T-cell (primary cell): ENCODE measurements around the gene ZNF292. TPM values are rescaled to one million over a fixed set of nuclear protein-coding genes. Genes with fewer than 3 reads are reported as not detected.

Experiments used
- ATAC-seq, 4 experiments: fragments of 200-7000 bp in 3 of 4; fragments of 150-1000 bp in 1 of 4; cut with Tn5 transposase; replicated peaks in 1 of 4; 1 replicate in 3 of 4; 2 replicates in 1 of 4; pipeline ENCODE4 v1.10.0; 2021; ENCODE audit warnings: moderate library complexity in 3 of 4, mild to moderate bottlenecking in 2 of 4, moderate number of reproducible peaks in 1 of 4
- CTCF ChIA-PET, 2 donors: fragments of 300-600 bp; sonication (Branson Sonifier 250); formaldehyde crosslinking; loops; one replicate each; lab custom pipeline; 2022; ENCODE audit warnings: antibody characterized with exemption in 2 of 2; lab: Charles Lee
- POLR2A ChIA-PET, 2 donors: fragments of 300-600 bp; sonication (Branson Sonifier 250); formaldehyde crosslinking; loops; one replicate each; lab custom pipeline; 2022; ENCODE audit warnings: antibody characterized with exemption in 2 of 2; lab: Charles Lee
- DNase-seq, 35 experiments: peaks; one replicate each; pipeline versions ENCODE4 v3.0.0 to v3.0.0-alpha.2; 2013 to 2023
- H3K27ac ChIP-seq: one replicate; pipeline ENCODE4 v1.5.1; 2013; ENCODE audit warnings: low read length
- H3K27me3 ChIP-seq, 2 experiments: replicated peaks in 1 of 2; 1 replicate in 1 of 2; 2 replicates in 1 of 2; pipeline versions ENCODE4 v1.6.1 to v1.7.0; 2013; ENCODE audit warnings: low read length in 1 of 2, mixed read lengths in 1 of 2; ENCODE audit not compliant: control insufficient read depth in 2 of 2, insufficient read depth in 2 of 2; ENCODE audit errors: extremely low read depth in 1 of 2
- H3K36me3 ChIP-seq, 2 donors: 1 replicate in 1 of 2; 2 replicates in 1 of 2; pipeline versions ENCODE4 v1.6.1 to v1.7.0; 2013; ENCODE audit warnings: low read length in 1 of 2; ENCODE audit not compliant: control insufficient read depth in 2 of 2, insufficient read depth in 1 of 2; ENCODE audit errors: extremely low read depth in 1 of 2
- H3K4me1 ChIP-seq, 2 experiments: 1 replicate in 1 of 2; 2 replicates in 1 of 2; pipeline versions ENCODE4 v1.6.1 to v1.7.0; 2013; ENCODE audit warnings: low read length in 2 of 2, mixed read lengths in 1 of 2; ENCODE audit not compliant: insufficient read depth in 2 of 2, control insufficient read depth in 1 of 2; ENCODE audit errors: extremely low read depth in 1 of 2
- H3K4me3 ChIP-seq, 2 donors: 1 replicate in 1 of 2; 2 replicates in 1 of 2; pipeline versions ENCODE4 v1.5.1 to v1.7.0; 2013; ENCODE audit warnings: mild to moderate bottlenecking in 2 of 2, low read length in 1 of 2, moderate library complexity in 1 of 2; ENCODE audit not compliant: control insufficient read depth in 1 of 2; ENCODE audit errors: extremely low read depth in 1 of 2
- H3K9me3 ChIP-seq: 2 replicates; pipeline ENCODE4 v1.7.0; 2013
- H3K27ac Mint-ChIP-seq, 2 donors: one replicate each; pipeline ENCODE4 v1.8.0; 2020 to 2021; ENCODE audit warnings: mild to moderate bottlenecking in 2 of 2, mixed read lengths in 2 of 2
- H3K27me3 Mint-ChIP-seq, 2 donors: one replicate each; pipeline ENCODE4 v1.8.0; 2021 to 2022; ENCODE audit warnings: mixed read lengths in 2 of 2
- H3K36me3 Mint-ChIP-seq: one replicate; pipeline ENCODE4 v1.8.0; 2021; ENCODE audit warnings: mixed read lengths
- H3K4me1 Mint-ChIP-seq, 3 donors: one replicate each; pipeline ENCODE4 v1.8.0; 2020 to 2022; ENCODE audit warnings: mixed read lengths in 3 of 3, mild to moderate bottlenecking in 1 of 3
- H3K4me3 Mint-ChIP-seq, 3 donors: one replicate each; pipeline ENCODE4 v1.8.0; 2020 to 2022; ENCODE audit warnings: mild to moderate bottlenecking in 3 of 3, mixed read lengths in 3 of 3, moderate library complexity in 3 of 3
- H3K9me3 Mint-ChIP-seq, 3 donors: one replicate each; pipeline ENCODE4 v1.8.0; 2020 to 2022; ENCODE audit warnings: mixed read lengths in 3 of 3
- WGBS: methylation state at CpG from one replicate; pipeline ENCODE4 v1.1.5; 2013; ENCODE audit warnings: missing lambda C conversion rate; ENCODE audit not compliant: insufficient coverage; 5-methylcytosine and 5-hydroxymethylcytosine counted together
- total RNA-seq, 35 experiments: library from RNA in 6 of 35; stranded (reverse) in 6 of 35; fragments of 120-200 nt in 1 of 35; gene quantifications; one replicate each; pipeline versions ENCODE4 v1.2.1 to v1.2.4 and lab custom pipeline; 2013 to 2026

The ZNF292 gene
- total RNA-seq, 5 donors from 2014 or later (not counting 1 experiment from before 2014, with no cell fraction given) = 57.7 to 81.5 (median 66.1) TPM

DNA sequence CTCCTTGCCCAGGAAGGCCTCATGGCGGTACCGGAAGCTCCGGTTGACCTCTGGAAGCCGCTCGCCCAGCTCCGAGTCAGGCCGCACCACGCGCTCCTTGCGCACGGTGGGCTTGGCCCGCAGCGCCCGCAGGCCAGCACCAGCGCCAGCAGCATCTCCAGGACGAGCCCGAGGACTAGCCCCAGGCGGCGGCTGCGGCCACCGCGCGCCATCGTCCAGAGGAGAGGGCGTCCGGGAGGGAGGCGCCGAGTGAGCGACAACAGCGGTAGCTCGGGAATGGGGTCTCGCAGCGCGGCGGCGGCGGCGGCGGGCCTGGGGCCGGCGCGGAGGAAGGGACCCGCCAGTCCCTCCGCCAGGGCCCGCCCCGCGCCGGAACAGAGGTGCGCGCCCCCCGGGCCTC lies 32.9 kb upstream of the ZNF292 start:
- WGBS = 81% methylated on average over 28 of the region's 51 CpGs
- Mint-ChIP-seq H3K4me1 (no peaks in the 10 kb centered on the region), H3K4me3 (no peak overlapping the region), H3K9me3 (no peaks in the 10 kb centered on the region), H3K27ac (no peak overlapping the region), H3K27me3 (peaks cover 35 to 39% of the 10 kb centered on the region in 2 donors), H3K36me3 (no peaks in the 10 kb centered on the region)
- Histone ChIP-seq H3K36me3 (no peaks in the 10 kb centered on the region), H3K27me3 (peaks cover 0 to 20% of the 10 kb centered on the region in 2 experiments), H3K27ac (no peak overlapping the region), H3K4me1 (no peaks in the 10 kb centered on the region), H3K9me3 (no peaks in the 10 kb centered on the region), H3K4me3 (no peak overlapping the region)
- ATAC-seq = no peak
- ChIA-PET CTCF (no interaction called here), POLR2A (no interaction called here)
- DNase-seq = no peak

DNA sequence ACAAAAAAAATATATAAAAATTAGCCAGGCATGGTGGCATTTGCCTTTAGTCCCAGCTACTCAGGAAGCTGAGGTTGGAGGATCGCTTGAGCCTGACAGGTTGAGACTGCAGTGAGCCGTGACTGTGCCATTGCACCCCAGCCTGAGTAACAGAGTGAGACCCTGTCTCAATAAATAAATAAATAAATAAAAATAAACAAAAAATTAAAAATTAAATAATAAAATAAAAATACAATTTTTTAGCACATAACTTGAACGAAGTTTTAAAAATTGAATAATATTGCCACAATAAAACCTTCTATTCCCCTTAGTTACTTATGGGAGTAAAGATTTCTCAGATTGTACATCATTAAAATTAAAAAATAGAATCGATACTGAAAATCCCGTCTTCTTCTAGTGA lies 31.3 kb upstream of the ZNF292 start:
- no peaks in the 10 kb centered on the region for H3K4me1 ChIP-seq
- POLR2A ChIA-PET = no interaction called here
- no peaks in the 10 kb centered on the region for H3K9me3 ChIP-seq
- CTCF ChIA-PET = no interaction called here
- no peak for ATAC-seq
- H3K27me3 Mint-ChIP-seq = peaks cover 33 to 39% of the 10 kb centered on the region in 2 donors
- DNase-seq = no peak
- WGBS = no CpG with 5 or more reads among the region's 5 CpGs
- H3K36me3 ChIP-seq = no peaks in the 10 kb centered on the region
- no peak overlapping the region for H3K27ac ChIP-seq
- no peak overlapping the region for H3K4me3 ChIP-seq
- peaks cover 0 to 20% of the 10 kb centered on the region in 2 experiments for H3K27me3 ChIP-seq
- H3K36me3 Mint-ChIP-seq = no peaks in the 10 kb centered on the region
- H3K4me1 Mint-ChIP-seq = no peaks in the 10 kb centered on the region
- H3K4me3 Mint-ChIP-seq = no peak overlapping the region
- no peaks in the 10 kb centered on the region for H3K9me3 Mint-ChIP-seq
- no peak overlapping the region for H3K27ac Mint-ChIP-seq

DNA sequence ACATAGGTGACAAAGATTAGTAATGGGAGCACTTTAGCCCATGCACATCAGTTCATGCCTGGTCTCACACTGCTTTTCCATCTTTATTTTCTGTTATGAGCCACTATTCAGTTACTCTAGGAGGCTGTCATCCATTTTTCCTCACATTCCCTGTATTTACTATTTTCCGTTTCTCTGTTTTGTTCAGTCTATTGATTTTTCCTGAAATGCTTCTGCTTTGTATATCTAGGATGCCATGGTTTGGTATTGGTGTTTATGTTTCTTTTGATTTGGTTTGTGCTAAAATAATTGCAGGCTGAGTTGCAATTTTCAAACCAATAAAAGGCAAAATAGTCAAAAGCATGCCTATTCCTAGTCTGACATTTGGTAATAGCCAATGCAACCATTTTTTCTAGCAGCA lies 28.9 kb upstream of the ZNF292 start:
- no peak overlapping the region for H3K27ac Mint-ChIP-seq
- POLR2A ChIA-PET = interaction anchor here in 1 of 2 donors (0.6 kb wide), 1 partner anchor 368 kb away, joined by 5 read pairs; no protein-coding TSS in a partner anchor
- no CpG with 5 or more reads among the region's 1 CpG for WGBS
- Histone ChIP-seq H3K36me3 (no peaks in the 10 kb centered on the region), H3K4me3 (no peak overlapping the region), H3K27ac (no peak overlapping the region), H3K27me3 (peaks cover 0 to 16% of the 10 kb centered on the region in 2 experiments), H3K4me1 (no peaks in the 10 kb centered on the region), H3K9me3 (no peaks in the 10 kb centered on the region)
- H3K9me3 Mint-ChIP-seq = no peaks in the 10 kb centered on the region
- no peak overlapping the region for H3K4me3 Mint-ChIP-seq
- no peaks in the 10 kb centered on the region for H3K36me3 Mint-ChIP-seq
- DNase-seq (no peak), ATAC-seq (no peak)
- H3K27me3 Mint-ChIP-seq = peaks cover 21 to 28% of the 10 kb centered on the region in 2 donors
- CTCF ChIA-PET = interaction anchor here in 1 of 2 donors (0.6 to 0.7 kb wide), 2 partner anchors 20 to 456 kb away, joined by 3 read pairs; no protein-coding TSS in a partner anchor
- H3K4me1 Mint-ChIP-seq = no peaks in the 10 kb centered on the region

DNA sequence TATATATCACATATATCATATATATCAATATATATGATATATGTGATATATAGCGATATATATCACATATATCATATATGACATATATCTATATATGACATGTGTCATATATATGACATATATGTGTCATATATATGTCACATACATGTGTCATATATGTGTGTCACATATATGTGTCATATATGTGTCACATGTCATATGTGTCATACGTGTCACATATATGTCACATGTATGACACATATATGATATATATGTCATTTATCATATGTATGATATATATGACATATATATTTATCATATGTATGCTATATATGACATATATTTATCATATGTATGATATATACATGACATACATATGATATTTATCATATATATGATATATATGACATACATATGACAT lies 27.6 kb upstream of the ZNF292 start:
- no peak overlapping the region for H3K4me3 Mint-ChIP-seq
- CTCF ChIA-PET = no interaction called here
- POLR2A ChIA-PET = no interaction called here
- ATAC-seq = no peak
- no peak overlapping the region for H3K4me3 ChIP-seq
- H3K27ac Mint-ChIP-seq = no peak overlapping the region
- no peaks in the 10 kb centered on the region for H3K36me3 Mint-ChIP-seq
- H3K4me1 Mint-ChIP-seq = no peaks in the 10 kb centered on the region
- H3K27me3 ChIP-seq = peaks cover 0 to 12% of the 10 kb centered on the region in 2 experiments
- no peak for DNase-seq
- WGBS = no CpG with 5 or more reads among the region's 2 CpGs
- H3K4me1 ChIP-seq = no peaks in the 10 kb centered on the region
- H3K9me3 Mint-ChIP-seq = no peaks in the 10 kb centered on the region
- peaks cover 14 to 20% of the 10 kb centered on the region in 2 donors for H3K27me3 Mint-ChIP-seq
- no peaks in the 10 kb centered on the region for H3K9me3 ChIP-seq
- H3K27ac ChIP-seq = no peak overlapping the region
- no peaks in the 10 kb centered on the region for H3K36me3 ChIP-seq

DNA sequence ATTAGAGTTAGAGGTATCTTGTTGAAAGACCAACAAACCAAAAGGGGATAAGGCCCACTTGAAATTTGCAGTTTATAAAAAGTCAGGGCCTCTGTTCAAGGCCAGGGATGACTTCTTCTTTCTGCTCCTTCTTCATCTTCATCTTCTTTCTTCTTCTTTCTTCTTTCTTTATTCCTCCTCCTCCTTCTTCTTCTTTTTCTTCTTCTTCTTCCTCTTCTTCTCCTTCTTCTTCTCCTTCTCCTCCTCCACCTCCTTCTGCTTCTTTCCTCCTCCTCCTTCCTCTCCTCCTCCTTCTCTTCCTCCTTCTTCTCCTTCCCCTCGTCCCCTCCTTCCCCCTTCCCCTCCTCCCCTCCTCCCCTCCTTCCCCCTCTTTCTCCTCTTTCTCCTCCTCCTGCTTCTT lies 18.4 kb upstream of the ZNF292 start:
- no peak overlapping the region for H3K4me3 Mint-ChIP-seq
- H3K27me3 Mint-ChIP-seq = peaks cover 3 to 5% of the 10 kb centered on the region in 2 donors
- CTCF ChIA-PET = interaction anchor here in 1 of 2 donors (0.5 kb wide), 1 partner anchor 1953 kb away, joined by 3 read pairs; no protein-coding TSS in a partner anchor
- H3K27ac Mint-ChIP-seq = no peak overlapping the region
- H3K4me1 Mint-ChIP-seq = peaks cover 0 to 2% (median 2%) of the 10 kb centered on the region in 3 donors
- Histone ChIP-seq H3K4me3 (no peak overlapping the region), H3K27me3 (peaks cover 0 to 8% of the 10 kb centered on the region in 2 experiments), H3K4me1 (peaks cover 0 to 4% of the 10 kb centered on the region in 2 experiments), H3K27ac (no peak overlapping the region), H3K9me3 (no peaks in the 10 kb centered on the region), H3K36me3 (no peaks in the 10 kb centered on the region)
- WGBS = 20% methylated on average over 1 of the region's 1 CpG
- no peaks in the 10 kb centered on the region for H3K36me3 Mint-ChIP-seq
- ATAC-seq (no peak), DNase-seq (no peak)
- POLR2A ChIA-PET = interaction anchor here in 1 of 2 donors (0.6 kb wide), 1 partner anchor 455 kb away, joined by 8 read pairs; no protein-coding TSS in a partner anchor
- H3K9me3 Mint-ChIP-seq = no peaks in the 10 kb centered on the region

DNA sequence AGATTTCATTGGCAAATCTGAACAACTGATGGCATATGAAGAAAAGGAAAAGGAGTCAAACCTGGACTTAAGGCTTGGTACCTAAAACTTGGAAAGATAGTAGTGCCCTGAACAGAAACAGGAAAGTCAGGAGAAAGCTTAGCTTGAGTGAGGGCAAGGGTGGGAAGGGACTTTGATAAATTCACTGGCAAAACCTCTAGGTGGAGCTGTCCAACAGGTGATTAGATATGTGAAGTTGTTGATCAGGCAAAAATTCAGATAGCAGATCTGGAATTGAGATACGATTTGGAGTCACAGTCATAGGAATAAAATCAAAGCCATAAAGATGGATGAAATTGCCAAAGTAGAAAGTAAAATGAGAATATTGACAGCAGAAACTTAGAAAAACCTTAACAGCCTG lies 16.1 kb upstream of the ZNF292 start:
- peak in 25 of 35 experiments; percentile 9 to 82 (median 28) for DNase-seq
- no peak overlapping the region for H3K4me3 ChIP-seq
- H3K36me3 ChIP-seq = no peaks in the 10 kb centered on the region
- no CpG with 5 or more reads among the region's 1 CpG for WGBS
- H3K4me1 ChIP-seq = peaks cover 0 to 4% of the 10 kb centered on the region in 2 experiments
- Mint-ChIP-seq H3K27ac (no peak overlapping the region), H3K4me3 (no peak overlapping the region), H3K4me1 (peaks cover 0 to 2% (median 2%) of the 10 kb centered on the region in 3 donors), H3K9me3 (no peaks in the 10 kb centered on the region), H3K36me3 (no peaks in the 10 kb centered on the region), H3K27me3 (peaks cover 0 to 5% of the 10 kb centered on the region in 2 donors)
- H3K27ac ChIP-seq = no peak overlapping the region
- CTCF ChIA-PET = interaction anchor here (0.5 to 1.9 kb wide), 19 partner anchors 8 to 1732 kb away, joined by 3 to 10 read pairs (median 4); no protein-coding TSS in a partner anchor
- ATAC-seq = peak; percentile 68 to 81 (median 70)
- POLR2A ChIA-PET = no interaction called here
- peaks cover 0 to 8% of the 10 kb centered on the region in 2 experiments for H3K27me3 ChIP-seq
- no peaks in the 10 kb centered on the region for H3K9me3 ChIP-seq
